ENCODE results near the gene ACACA.

DNA sequence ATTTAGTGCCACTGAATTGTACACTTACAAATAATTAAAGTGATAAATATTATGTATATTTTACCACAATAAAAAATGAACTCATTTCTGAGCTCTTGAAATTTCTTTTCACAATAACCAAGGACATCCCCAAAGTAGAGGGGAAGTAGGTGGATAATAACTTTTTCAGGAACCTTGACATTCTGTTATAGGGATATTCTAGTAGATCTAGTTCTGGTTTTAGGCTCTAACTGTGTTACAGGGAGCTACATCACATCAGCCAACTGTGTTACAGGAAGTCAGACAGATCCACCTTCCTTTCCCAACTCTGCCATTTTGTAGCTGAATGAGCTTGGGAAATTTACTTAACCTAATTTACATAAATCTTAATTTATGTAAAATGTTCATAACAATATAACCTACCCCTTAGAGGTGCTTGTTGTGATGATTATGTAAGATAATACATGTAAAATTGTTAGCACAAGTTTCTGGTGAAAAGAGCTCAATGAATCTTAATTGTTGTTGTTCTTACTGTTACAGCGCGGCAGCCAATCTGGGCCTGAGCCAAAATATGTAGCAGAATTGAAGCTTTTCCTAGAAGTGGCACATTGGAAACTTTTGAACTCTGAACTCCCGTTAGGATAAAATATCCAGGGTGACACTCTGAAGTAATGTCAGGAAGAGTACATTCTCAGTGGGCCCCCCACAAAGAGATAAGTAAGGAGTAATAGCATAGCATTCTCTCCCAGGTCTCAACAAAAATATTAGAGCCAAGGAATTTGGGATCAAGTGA, 288.1 kb downstream of the ACACA start:
- TF ChIP-seq, protein P1, sequence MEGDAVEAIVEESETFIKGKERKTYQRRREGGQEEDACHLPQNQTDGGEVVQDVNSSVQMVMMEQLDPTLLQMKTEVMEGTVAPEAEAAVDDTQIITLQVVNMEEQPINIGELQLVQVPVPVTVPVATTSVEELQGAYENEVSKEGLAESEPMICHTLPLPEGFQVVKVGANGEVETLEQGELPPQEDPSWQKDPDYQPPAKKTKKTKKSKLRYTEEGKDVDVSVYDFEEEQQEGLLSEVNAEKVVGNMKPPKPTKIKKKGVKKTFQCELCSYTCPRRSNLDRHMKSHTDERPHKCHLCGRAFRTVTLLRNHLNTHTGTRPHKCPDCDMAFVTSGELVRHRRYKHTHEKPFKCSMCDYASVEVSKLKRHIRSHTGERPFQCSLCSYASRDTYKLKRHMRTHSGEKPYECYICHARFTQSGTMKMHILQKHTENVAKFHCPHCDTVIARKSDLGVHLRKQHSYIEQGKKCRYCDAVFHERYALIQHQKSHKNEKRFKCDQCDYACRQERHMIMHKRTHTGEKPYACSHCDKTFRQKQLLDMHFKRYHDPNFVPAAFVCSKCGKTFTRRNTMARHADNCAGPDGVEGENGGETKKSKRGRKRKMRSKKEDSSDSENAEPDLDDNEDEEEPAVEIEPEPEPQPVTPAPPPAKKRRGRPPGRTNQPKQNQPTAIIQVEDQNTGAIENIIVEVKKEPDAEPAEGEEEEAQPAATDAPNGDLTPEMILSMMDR (IDR thresholded peaks at IDR 0.05; ENCODE audit: extremely low read depth in 1 of 2, insufficient read depth in 1 of 2, low read depth in 1 of 2, low read length in 2 of 2): no peak
- no peak for TF ChIP-seq POLR2AphosphoS5 (IDR thresholded peaks at IDR 0.05; ENCODE audit: insufficient read depth, low read depth, low read length)

All from endothelial cell of umbilical vein (primary cell).